IMR-90 (cell line): ENCODE data around the gene MMP25. TPM values are rescaled to one million over a fixed set of nuclear protein-coding genes. Genes with fewer than 3 reads are reported as not detected.

Experiments used
- ATAC-seq: fragments of 200-7000 bp; cut with Tn5 transposase; 2 replicates; pipeline ENCODE4 v1.9.1; 2020; ENCODE audit warnings: low read depth, mild to moderate bottlenecking, moderate library complexity
- BruUV-seq: library from RNA; stranded (reverse); fragments of 400-500 nt; replicated peaks from 2 replicates; lab custom pipeline; 2021; lab: Mats Ljungman, UMichigan
- CTCF ChIA-PET: fragments of 300-600 bp; formaldehyde crosslinking; extraction: SDS; loops from one replicate; lab custom pipeline; 2021; ENCODE audit warnings: antibody characterized with exemption; lab: Yijun Ruan, JAX
- POLR2A ChIA-PET: fragments of 300-600 bp; sonication (Branson Sonifier 250); formaldehyde crosslinking; loops from one replicate; lab custom pipeline; 2022; ENCODE audit warnings: antibody characterized with exemption; ENCODE audit not compliant: unreplicated experiment; lab: Charles Lee
- DNase-seq: peaks from one replicate; pipeline ENCODE4 v3.0.0; 2013
- H2AFZ ChIP-seq: replicated peaks from 2 replicates; pipeline ENCODE3; 2013; ENCODE audit warnings: low read length, mild to moderate bottlenecking; ENCODE audit not compliant: poor library complexity
- H2AK5ac ChIP-seq: 2 replicates; pipeline ENCODE4 v1.6.1; 2013; ENCODE audit warnings: low read depth, low read length, inconsistent platforms
- H2AK9ac ChIP-seq: replicated peaks from 2 replicates; pipeline ENCODE3; 2013; ENCODE audit warnings: mild to moderate bottlenecking, low read depth, low read length, moderate library complexity; ENCODE audit not compliant: poor library complexity
- H2BK120ac ChIP-seq: 2 replicates; pipeline ENCODE4 v1.6.1; 2013; ENCODE audit warnings: low read depth, low read length, inconsistent platforms
- H2BK15ac ChIP-seq: 3 replicates; pipeline ENCODE4 v1.6.1; 2013; ENCODE audit warnings: low read depth, low read length, inconsistent platforms
- H2BK20ac ChIP-seq: 2 replicates; pipeline ENCODE4 v1.6.1; 2013; ENCODE audit warnings: low read depth, mild to moderate bottlenecking, inconsistent platforms, low read length, moderate library complexity
- H2BK5ac ChIP-seq: 2 replicates; pipeline ENCODE4 v1.6.1; 2013; ENCODE audit warnings: mild to moderate bottlenecking, low read depth, low read length, inconsistent platforms; ENCODE audit not compliant: poor library complexity, severe bottlenecking
- H3K14ac ChIP-seq: replicated peaks from 2 replicates; pipeline ENCODE4 v1.6.1; 2013; ENCODE audit warnings: low read depth, low read length, inconsistent platforms
- H3K18ac ChIP-seq: 2 replicates; pipeline ENCODE4 v1.6.1; 2013; ENCODE audit warnings: low read depth, low read length, control low read depth
- H3K23ac ChIP-seq: 2 replicates; pipeline ENCODE4 v1.6.1; 2013; ENCODE audit warnings: low read depth, low read length, inconsistent platforms
- H3K27ac ChIP-seq: 2 replicates; pipeline ENCODE4 v1.5.1; 2013; ENCODE audit warnings: mild to moderate bottlenecking, control low read depth, low read length; ENCODE audit not compliant: insufficient read depth
- H3K27me3 ChIP-seq: 2 replicates; pipeline ENCODE4 v1.6.1; 2013; ENCODE audit warnings: low read length; ENCODE audit not compliant: control insufficient read depth, insufficient read depth
- H3K36me3 ChIP-seq: 2 replicates; pipeline ENCODE4 v1.6.1; 2013; ENCODE audit warnings: low read length, mixed read lengths; ENCODE audit not compliant: control insufficient read depth, insufficient read depth
- H3K4ac ChIP-seq: 2 replicates; pipeline ENCODE4 v1.6.1; 2013; ENCODE audit warnings: low read depth, low read length, inconsistent platforms
- H3K4me1 ChIP-seq: 2 replicates; pipeline ENCODE4 v1.6.1; 2013; ENCODE audit warnings: low read length, mixed read lengths; ENCODE audit not compliant: control insufficient read depth, insufficient read depth
- H3K4me2 ChIP-seq: 2 replicates; pipeline ENCODE4 v1.6.1; 2013; ENCODE audit warnings: low read depth, mild to moderate bottlenecking, control low read depth, low read length, moderate library complexity
- H3K4me3 ChIP-seq: 2 replicates; pipeline ENCODE4 v1.5.1; 2013; ENCODE audit warnings: low read depth, mild to moderate bottlenecking, control low read depth, low read length, moderate library complexity; ENCODE audit not compliant: insufficient read depth
- H3K56ac ChIP-seq: 2 replicates; pipeline ENCODE4 v1.6.1; 2013; ENCODE audit warnings: low read length, inconsistent platforms; ENCODE audit not compliant: insufficient read depth; ENCODE audit errors: extremely low read depth
- H3K79me1 ChIP-seq, 2 experiments: 2 replicates each; pipeline ENCODE4 v1.6.1; 2013; ENCODE audit warnings: low read length in 2 of 2, inconsistent platforms in 1 of 2, low read depth in 1 of 2
- H3K9ac ChIP-seq: 2 replicates; pipeline ENCODE4 v1.6.1; 2013; ENCODE audit warnings: low read depth, low read length, control low read depth
- H3K9me1 ChIP-seq: 2 replicates; pipeline ENCODE4 v1.6.1; 2013; ENCODE audit warnings: low read length, inconsistent platforms; ENCODE audit not compliant: insufficient read depth
- H3K9me3 ChIP-seq: 2 replicates; pipeline ENCODE4 v1.6.1; 2013; ENCODE audit warnings: low read length; ENCODE audit not compliant: control insufficient read depth, insufficient read depth
- H4K20me1 ChIP-seq: 2 replicates; pipeline ENCODE4 v1.6.1; 2013; ENCODE audit warnings: low read length, inconsistent platforms; ENCODE audit not compliant: insufficient read depth
- H4K5ac ChIP-seq: 2 replicates; pipeline ENCODE4 v1.6.1; 2013; ENCODE audit warnings: mild to moderate bottlenecking, low read depth, low read length, control low read depth
- H4K8ac ChIP-seq, 2 experiments: 2 replicates each; pipeline ENCODE4 v1.6.1; 2013; ENCODE audit warnings: low read depth in 2 of 2, low read length in 2 of 2, control low read depth in 1 of 2, inconsistent platforms in 1 of 2
- H4K91ac ChIP-seq: 2 replicates; pipeline ENCODE4 v1.6.1; 2013; ENCODE audit warnings: low read depth, low read length, inconsistent platforms; ENCODE audit not compliant: insufficient read depth
- WGBS, 2 experiments: methylation state at CpG; one replicate each; pipeline versions ENCODE4 v1.1.5 to v1.1.7; 2013; ENCODE audit warnings: missing lambda C conversion rate in 2 of 2; ENCODE audit not compliant: insufficient read length in 1 of 2; ENCODE audit errors: extremely low coverage in 2 of 2; 5-methylcytosine and 5-hydroxymethylcytosine counted together
- dilution Hi-C: fragments of 300-500 bp; cut with HindIII; formaldehyde crosslinking; loops from one replicate; pipeline ENCODE4 v1.14.3; 2018; ENCODE audit warnings: low sequenced_read_pairs; ENCODE audit not compliant: unreplicated experiment
- in situ Hi-C: fragments of 300-500 bp; cut with MboI; formaldehyde crosslinking; loops from 3 replicates; pipeline ENCODE4 v1.14.3; 2019; ENCODE audit warnings: low sequenced_read_pairs, inconsistent platforms, mixed read lengths
- intact Hi-C: fragments of 100-400 bp; cut with micrococcal nuclease; formaldehyde crosslinking; loops from 2 replicates; pipeline ENCODE4 v1.10.0; 2022
- polyA plus RNA-seq, 3 experiments: library from polyadenylated mRNA; depleted of rRNA; stranded (reverse); fragments of >200 nt; gene quantifications; 2 replicates each; pipeline ENCODE4 v1.2.3, GENCODE V29; 2012; ENCODE audit warnings: low replicate concordance in 1 of 3
- total RNA-seq: library from RNA; depleted of rRNA; stranded (reverse); fragments of >200 nt; gene quantifications from 2 replicates; pipeline ENCODE4 v1.2.3, GENCODE V29; 2012
- TF ChIP-seq, protein P1 (sequence below): fragments of 150-350 bp; IDR thresholded peaks from 2 replicates; pipeline ENCODE4 v1.6.1; 2016; ENCODE audit warnings: low read depth, mild to moderate bottlenecking, low read length, moderate library complexity, borderline replicate concordance

The MMP25 gene
- total and polyA plus RNA-seq, 2 of the 4 experiments (the other 2 are of a cell fraction), result 0.07 TPM; not detected in 1

- H2BK15ac ChIP-seq, result no peak overlapping the region
- WGBS, 2 experiments, result 96% methylated on average over 60 of the region's 81 CpGs; no CpG with 5 or more reads in 1 of the 2 experiments
- DNase-seq, result no peak
- no peak overlapping the region for H3K4me2 ChIP-seq
- H3K36me3 ChIP-seq, result no peaks in the 10 kb centered on the region
- H2AFZ ChIP-seq, result no peak overlapping the region
- ChIA-PET POLR2A (no interaction called here), CTCF (no interaction called here)
- no peak overlapping the region for H4K8ac ChIP-seq
- H3K18ac ChIP-seq, result no peak overlapping the region
- H3K23ac ChIP-seq, result no peak overlapping the region
- no peak overlapping the region for H3K14ac ChIP-seq
- H3K27ac ChIP-seq, result no peak overlapping the region
- no peak overlapping the region for H3K4ac ChIP-seq
- no peak overlapping the region for H2BK5ac ChIP-seq
- H3K79me1 ChIP-seq, result no peaks in the 10 kb centered on the region
- TF ChIP-seq, protein P1, sequence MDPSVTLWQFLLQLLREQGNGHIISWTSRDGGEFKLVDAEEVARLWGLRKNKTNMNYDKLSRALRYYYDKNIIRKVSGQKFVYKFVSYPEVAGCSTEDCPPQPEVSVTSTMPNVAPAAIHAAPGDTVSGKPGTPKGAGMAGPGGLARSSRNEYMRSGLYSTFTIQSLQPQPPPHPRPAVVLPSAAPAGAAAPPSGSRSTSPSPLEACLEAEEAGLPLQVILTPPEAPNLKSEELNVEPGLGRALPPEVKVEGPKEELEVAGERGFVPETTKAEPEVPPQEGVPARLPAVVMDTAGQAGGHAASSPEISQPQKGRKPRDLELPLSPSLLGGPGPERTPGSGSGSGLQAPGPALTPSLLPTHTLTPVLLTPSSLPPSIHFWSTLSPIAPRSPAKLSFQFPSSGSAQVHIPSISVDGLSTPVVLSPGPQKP, result no peak
- no peak overlapping the region for H2BK120ac ChIP-seq
- H3K4me3 ChIP-seq, result no peak overlapping the region
- in situ Hi-C loops, result no loop called here
- H4K91ac ChIP-seq, result no peak overlapping the region
- H3K56ac ChIP-seq, result no peak overlapping the region
- H3K9me3 ChIP-seq, result no peaks in the 10 kb centered on the region
- intact Hi-C loops, result no loop called here
- ATAC-seq, result no peak
- H3K9ac ChIP-seq, result no peak overlapping the region
- H4K20me1 ChIP-seq, result no peaks in the 10 kb centered on the region
- H3K4me1 ChIP-seq, result no peaks in the 10 kb centered on the region
- H2AK5ac ChIP-seq, result no peak overlapping the region
- no peak overlapping the region for H4K5ac ChIP-seq
- H2BK20ac ChIP-seq, result no peak overlapping the region
- dilution Hi-C loops, result no loop called here
- H3K27me3 ChIP-seq, result peaks cover 25% of the 10 kb centered on the region
- no peaks in the 10 kb centered on the region for H3K9me1 ChIP-seq
- no TSS peak for BruUV-seq
- no peak overlapping the region for H2AK9ac ChIP-seq
Measured at GRCh38 chr16:3089717-3090592, 43.6 kb downstream of the MMP25 start.
